Measurements from ENCODE around the gene RAD23A. TPM values are rescaled to one million over a fixed set of nuclear protein-coding genes. Genes with fewer than 3 reads are reported as not detected.
"Not testable (repeated sequence)": the region's sequence is repeated elsewhere in the genome, so short reads cannot be mapped to it uniquely, and the experiment has no call there.

The RAD23A gene
- total RNA-seq, 1 donor from 2014 or later, result 80.7 TPM

DNA sequence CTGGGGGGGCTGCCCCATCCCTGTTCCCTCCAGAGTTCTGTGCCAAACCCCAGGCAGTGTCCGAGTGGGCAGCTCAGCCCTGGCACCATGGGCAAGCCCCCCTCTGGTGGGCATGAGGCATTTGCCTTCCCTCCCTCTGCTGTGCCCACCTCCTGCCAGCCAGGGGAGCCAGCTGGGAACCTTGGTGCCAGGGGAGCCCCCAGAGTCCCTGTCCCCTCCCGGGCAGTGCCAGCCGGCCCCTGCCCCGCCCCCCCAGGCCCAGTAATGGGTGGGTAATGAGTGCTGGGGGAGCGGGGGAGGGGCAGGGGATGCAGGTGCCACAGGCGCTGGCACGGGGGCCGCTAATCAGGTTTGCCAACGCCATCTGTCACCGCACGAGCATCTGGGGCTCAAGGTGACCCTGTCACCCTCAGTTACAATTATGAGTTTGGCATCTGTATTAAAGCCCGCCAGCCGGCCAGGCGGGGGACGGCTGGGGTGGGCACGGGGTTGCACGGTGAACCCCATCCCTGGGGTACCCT, 29.6 kb downstream of the RAD23A start:
- no peak overlapping the region for H3K4me3 Mint-ChIP-seq
- H3K4me1 Mint-ChIP-seq, result no peaks in the 10 kb centered on the region
- no peaks in the 10 kb centered on the region for H3K36me3 Mint-ChIP-seq
- TF ChIP-seq, protein P1, sequence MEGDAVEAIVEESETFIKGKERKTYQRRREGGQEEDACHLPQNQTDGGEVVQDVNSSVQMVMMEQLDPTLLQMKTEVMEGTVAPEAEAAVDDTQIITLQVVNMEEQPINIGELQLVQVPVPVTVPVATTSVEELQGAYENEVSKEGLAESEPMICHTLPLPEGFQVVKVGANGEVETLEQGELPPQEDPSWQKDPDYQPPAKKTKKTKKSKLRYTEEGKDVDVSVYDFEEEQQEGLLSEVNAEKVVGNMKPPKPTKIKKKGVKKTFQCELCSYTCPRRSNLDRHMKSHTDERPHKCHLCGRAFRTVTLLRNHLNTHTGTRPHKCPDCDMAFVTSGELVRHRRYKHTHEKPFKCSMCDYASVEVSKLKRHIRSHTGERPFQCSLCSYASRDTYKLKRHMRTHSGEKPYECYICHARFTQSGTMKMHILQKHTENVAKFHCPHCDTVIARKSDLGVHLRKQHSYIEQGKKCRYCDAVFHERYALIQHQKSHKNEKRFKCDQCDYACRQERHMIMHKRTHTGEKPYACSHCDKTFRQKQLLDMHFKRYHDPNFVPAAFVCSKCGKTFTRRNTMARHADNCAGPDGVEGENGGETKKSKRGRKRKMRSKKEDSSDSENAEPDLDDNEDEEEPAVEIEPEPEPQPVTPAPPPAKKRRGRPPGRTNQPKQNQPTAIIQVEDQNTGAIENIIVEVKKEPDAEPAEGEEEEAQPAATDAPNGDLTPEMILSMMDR (IDR thresholded peaks at IDR 0.05; ENCODE audit: unreplicated experiment), result no peak
- H3K27ac Mint-ChIP-seq, result no peak overlapping the region
- DNase-seq (ENCODE audit: low spot score in 2 of 2, unreplicated experiment in 2 of 2), result no peak
- peaks cover 18% of the 10 kb centered on the region for H3K27me3 Mint-ChIP-seq (ENCODE audit: low read depth)
- no peaks in the 10 kb centered on the region for H3K9me3 Mint-ChIP-seq

DNA sequence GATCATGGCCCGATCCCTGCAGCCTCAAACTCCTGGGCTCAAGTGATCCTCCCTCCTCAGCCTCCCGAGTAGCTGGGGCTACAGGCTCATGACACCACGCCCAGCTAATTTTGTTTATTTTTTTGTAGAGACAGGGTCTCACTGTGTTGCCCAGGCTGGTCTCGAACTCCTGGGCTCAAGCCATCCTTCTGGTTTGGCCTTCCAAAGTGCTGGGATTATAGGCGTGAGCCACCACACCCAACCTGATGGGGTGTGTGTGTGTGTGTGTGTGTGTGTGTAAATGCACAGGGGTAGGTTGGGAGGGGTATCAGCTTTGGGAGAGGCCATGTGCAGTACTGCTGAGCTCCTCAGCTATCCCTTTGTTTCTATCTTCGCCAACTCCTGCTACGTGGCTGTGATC, 30.4 kb downstream of the RAD23A start:
- not testable (repeated sequence) for H3K4me3 Mint-ChIP-seq; H3K9me3 Mint-ChIP-seq; H3K27ac Mint-ChIP-seq; H3K36me3 Mint-ChIP-seq; H3K4me1 Mint-ChIP-seq; DNase-seq (ENCODE audit: low spot score in 2 of 2, unreplicated experiment in 2 of 2)
- H3K27me3 Mint-ChIP-seq (ENCODE audit: low read depth), result peaks cover 20% of the 10 kb centered on the region

GRCh38 chr19:12979974-12980373, 34.3 kb downstream of the RAD23A start:
- Mint-ChIP-seq H3K27me3 (ENCODE audit: low read depth) (peaks cover 15% of the 10 kb centered on the region), H3K4me3 (no peak overlapping the region), H3K4me1 (no peaks in the 10 kb centered on the region), H3K36me3 (no peaks in the 10 kb centered on the region), H3K9me3 (no peaks in the 10 kb centered on the region), H3K27ac (no peak overlapping the region)
- DNase-seq (ENCODE audit: low spot score in 2 of 2, unreplicated experiment in 2 of 2), result no peak
- TF ChIP-seq, protein P1 (IDR thresholded peaks at IDR 0.05; ENCODE audit: unreplicated experiment), result no peak

GRCh38 chr19:12982648-12983047, 37.0 kb downstream of the RAD23A start:
- Mint-ChIP-seq H3K27ac (no peak overlapping the region), H3K27me3 (ENCODE audit: low read depth) (peaks cover 35% of the 10 kb centered on the region), H3K4me3 (no peak overlapping the region), H3K36me3 (no peaks in the 10 kb centered on the region), H3K9me3 (no peaks in the 10 kb centered on the region), H3K4me1 (no peaks in the 10 kb centered on the region)
- no peak for DNase-seq (ENCODE audit: low spot score in 2 of 2, unreplicated experiment in 2 of 2)
- TF ChIP-seq, protein P1 (IDR thresholded peaks at IDR 0.05; ENCODE audit: unreplicated experiment), result no peak

- no peak for DNase-seq (ENCODE audit: low spot score in 2 of 2, unreplicated experiment in 2 of 2)
- Mint-ChIP-seq H3K4me3 (no peak overlapping the region), H3K27me3 (ENCODE audit: low read depth) (peaks cover 32% of the 10 kb centered on the region), H3K27ac (no peak overlapping the region), H3K4me1 (no peaks in the 10 kb centered on the region), H3K9me3 (no peaks in the 10 kb centered on the region), H3K36me3 (no peaks in the 10 kb centered on the region)
- TF ChIP-seq, protein P1 (IDR thresholded peaks at IDR 0.05; ENCODE audit: unreplicated experiment), result no peak
These were observed 37.4 kb downstream of the RAD23A start for GRCh38 chr19:12983091-12983490.

DNA sequence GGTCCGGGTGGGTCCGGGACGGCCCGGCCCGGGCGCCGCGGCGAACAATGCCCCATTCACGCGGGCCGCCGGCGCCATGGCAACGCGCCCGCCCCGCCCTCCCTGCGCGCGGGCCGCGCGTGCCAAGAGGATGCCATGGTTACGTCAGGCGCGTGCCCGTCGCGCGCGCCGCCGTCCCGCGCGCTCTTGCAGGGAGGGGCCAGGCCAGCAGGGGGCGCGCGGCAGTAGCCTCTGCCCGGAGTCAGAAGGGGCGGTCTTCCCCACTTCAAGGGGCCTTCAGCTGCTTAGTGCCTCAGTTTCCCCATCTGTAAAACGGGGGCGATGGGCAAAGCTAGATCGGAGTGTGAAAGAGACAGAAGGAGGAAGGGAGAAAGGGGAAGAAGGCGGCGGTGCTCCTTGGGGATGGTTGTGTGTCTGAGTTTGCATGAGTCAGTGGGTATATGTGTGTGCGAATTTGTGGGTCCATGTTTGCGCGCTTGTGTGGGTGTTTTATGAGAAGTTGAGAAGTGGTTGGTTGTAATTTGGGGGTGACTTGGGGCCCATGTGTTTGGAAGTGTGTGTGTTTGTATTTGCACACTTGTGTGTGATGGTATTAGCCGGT, 38.0 kb downstream of the RAD23A start:
- TF ChIP-seq, protein P1 (IDR thresholded peaks at IDR 0.05; ENCODE audit: unreplicated experiment), result peak; percentile 91
- no peak overlapping the region for H3K27ac Mint-ChIP-seq
- H3K4me1 Mint-ChIP-seq, result no peaks in the 10 kb centered on the region
- DNase-seq (ENCODE audit: low spot score in 2 of 2, unreplicated experiment in 2 of 2), result peak; percentile 80 to 91
- H3K36me3 Mint-ChIP-seq, result no peaks in the 10 kb centered on the region
- peaks cover 32% of the 10 kb centered on the region for H3K27me3 Mint-ChIP-seq (ENCODE audit: low read depth)
- H3K9me3 Mint-ChIP-seq, result no peaks in the 10 kb centered on the region
- H3K4me3 Mint-ChIP-seq, result no peak overlapping the region

Data from mesothelial cell of epicardium (in vitro differentiated cells).